ENCODE results near the gene RPL13.

The RPL13 gene

GRCh38 chr16:89545044-89545830 is 15.2 kb upstream of the RPL13 start:
- DNase-seq (ENCODE audit: extremely low read depth in 1 of 2, low read depth in 1 of 2) = no peak

DNA sequence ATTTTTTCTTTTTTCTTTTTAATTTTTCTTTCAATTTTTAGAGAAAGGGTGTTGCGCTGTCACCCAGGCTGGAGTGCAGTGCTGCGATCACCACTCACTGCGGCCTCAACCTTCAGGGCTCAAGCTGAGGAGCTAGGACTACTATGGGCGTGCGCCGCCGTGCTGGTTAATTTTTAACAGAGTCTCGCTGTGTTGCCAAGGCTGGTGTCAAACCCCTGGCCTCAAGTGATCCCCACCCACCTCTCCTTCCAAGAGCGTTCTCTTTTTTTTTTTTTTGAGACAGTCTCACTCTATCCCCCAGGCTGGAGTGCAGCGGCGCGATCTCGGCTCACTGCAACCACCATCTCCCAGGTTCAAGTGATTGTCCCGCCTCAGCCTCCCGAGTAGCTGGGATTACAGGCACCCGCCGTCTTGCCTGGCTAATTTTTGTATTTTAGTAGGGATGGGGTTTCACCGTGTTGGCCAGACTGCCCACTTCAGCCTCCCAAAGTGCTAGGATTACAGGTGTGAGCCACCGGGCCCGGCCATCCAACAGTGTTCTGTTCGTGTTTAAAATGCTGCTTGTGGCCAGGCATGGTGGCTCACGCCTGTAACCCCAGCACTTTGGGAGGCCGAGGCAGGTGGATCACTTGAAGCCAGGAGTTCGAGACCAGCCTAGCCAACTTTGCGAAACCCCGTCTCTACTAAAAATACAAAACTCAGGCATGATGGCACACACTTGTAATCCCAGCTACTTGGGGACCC is 14.5 kb upstream of the RPL13 start:
- DNase-seq (ENCODE audit: extremely low read depth in 1 of 2, low read depth in 1 of 2) = no peak

- no peak for DNase-seq (ENCODE audit: extremely low read depth in 1 of 2, low read depth in 1 of 2)
Measured at GRCh38 chr16:89546781-89547180, 13.7 kb upstream of the RPL13 start.

DNA sequence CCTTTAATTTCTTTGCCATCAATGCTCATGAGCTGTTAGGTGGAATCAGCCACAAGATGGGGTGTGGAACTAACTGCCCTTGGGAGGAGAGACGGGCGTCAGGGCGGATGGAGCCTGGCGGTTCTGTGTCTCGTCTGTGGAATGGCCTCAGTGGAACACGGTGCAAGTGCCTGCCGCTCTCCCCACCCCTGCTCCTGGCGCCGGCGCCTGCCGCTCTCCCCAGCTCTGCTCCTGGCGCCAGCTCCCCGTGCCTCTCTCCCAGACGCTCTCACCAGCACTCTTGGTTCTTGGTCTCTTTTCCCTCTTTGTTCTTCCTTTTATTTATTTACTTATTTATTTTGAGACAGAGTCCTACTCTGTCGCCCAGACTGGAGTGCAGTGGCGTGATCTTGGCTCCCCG is 13.2 kb upstream of the RPL13 start:
- no peak for DNase-seq (ENCODE audit: extremely low read depth in 1 of 2, low read depth in 1 of 2)

DNA sequence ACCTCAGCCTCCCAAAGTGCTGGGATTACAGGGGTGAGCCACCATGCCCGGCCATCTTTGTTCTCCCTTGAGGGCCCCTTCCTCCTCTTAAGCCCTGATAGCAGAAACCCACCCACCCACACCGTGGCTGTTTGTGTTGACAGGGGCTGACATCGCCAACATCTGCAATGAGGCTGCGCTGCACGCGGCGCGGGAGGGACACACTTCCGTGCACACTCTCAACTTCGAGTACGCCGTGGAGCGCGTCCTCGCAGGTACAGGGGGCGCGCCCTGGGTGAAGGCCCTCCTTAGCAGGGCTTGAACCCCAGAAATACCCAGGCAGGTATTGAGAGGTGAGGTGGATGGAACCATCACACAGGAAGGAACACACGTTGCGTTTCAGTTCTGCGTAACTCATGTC is 12.6 kb upstream of the RPL13 start:
- DNase-seq (ENCODE audit: extremely low read depth in 1 of 2, low read depth in 1 of 2) = no peak

GRCh38 chr16:89548344-89549006 is 12.0 kb upstream of the RPL13 start:
- DNase-seq (ENCODE audit: extremely low read depth in 1 of 2, low read depth in 1 of 2) = no peak

DNA sequence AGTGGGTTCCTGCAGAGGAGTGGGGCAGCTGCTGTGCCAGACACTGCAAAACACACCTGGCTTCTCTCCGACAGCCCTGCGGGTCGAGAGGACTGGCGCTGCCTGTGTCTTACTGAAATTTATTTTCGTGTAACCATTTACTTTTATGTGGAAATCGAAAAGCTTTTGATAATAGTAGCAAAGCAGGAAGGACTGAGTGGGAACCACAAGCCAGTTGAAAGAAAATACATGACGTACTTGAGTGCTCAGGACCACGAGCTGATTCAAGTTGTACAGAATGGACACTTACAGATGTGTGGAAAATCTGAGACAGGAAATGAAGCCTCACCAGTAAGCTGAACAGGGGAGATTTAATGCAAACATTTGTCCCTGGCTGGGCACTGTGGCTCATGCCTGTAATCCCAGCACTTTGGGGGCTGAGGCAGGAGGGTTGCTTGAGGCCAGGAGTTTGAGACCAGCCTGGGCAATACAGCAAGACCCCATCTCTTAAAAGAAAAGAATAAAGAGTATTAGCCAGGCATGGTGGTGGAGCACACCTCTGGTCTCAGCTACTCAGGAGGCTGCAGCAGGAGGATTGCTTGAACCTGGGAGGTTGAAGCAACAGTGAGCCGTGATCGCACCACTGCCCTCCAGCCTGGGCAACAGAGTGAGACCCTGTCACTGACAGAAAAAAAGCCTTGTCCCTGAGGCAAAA is 11.3 kb upstream of the RPL13 start:
- no peak for DNase-seq (ENCODE audit: extremely low read depth in 1 of 2, low read depth in 1 of 2)

DNA sequence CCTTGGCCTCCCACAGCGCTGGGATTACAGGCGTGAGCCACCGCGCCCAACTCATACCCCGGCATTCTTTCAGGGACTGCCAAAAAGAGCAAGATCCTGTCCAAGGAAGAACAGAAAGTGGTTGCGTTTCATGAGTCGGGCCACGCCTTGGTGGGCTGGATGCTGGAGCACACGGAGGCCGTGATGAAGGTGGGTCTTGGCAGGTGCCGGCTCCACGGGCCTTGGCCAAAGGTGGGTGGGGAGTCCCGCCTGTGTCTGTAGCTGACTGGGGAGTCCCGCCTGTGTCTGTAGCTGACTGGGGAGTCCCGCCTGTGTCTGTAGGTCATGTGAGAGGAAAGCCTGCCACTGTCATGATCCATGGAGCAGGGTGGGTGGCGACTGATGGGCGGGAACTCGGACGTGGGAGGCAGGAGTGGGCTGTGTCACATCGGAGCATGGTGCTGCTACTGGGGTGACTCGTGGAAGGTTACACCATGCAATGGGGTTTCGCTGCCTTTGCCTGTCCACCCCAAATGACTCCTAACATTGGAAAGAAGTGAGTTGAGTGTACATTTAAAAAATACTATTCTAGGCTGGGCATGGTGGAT is 10.0 kb upstream of the RPL13 start:
- DNase-seq (ENCODE audit: extremely low read depth in 1 of 2, low read depth in 1 of 2) = no peak

DNA sequence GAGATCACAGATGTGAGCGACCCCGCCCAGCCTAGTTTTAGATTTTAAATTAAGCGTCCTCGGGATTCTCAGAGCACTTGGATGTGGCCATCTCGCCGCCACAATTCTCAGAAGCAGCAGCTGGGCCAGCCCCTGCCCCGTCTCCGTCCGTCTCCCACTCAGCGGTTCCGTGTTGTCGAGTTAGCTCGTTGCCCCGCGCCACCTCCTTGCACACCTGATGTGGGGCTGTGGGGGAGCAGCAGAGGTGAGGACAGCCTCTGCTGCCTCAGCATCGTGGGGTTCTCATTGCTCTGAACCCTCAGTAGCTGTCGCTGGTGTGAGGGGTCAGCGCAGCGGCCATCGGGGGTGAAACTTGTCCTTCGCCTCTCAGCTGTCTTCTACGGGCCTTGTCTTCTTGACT is 8.2 kb upstream of the RPL13 start:
- DNase-seq (ENCODE audit: extremely low read depth in 1 of 2, low read depth in 1 of 2) = no peak

DNA sequence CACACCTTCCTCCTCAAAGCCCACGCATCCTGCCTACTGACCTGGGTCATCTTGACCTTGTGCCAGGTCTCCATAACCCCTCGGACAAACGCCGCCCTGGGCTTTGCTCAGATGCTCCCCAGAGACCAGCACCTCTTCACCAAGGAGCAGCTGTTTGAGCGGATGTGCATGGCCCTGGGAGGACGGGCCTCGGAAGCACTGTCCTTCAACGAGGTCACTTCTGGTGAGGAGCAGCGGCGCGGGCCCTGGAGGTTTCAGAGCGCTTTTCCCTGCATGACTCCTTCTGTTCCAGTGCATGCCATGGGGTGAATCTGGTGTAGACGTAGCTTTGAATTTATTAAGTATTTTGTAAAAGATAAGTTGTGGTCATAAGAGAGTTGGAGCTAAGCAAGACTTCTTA is 7.6 kb upstream of the RPL13 start:
- DNase-seq (ENCODE audit: extremely low read depth in 1 of 2, low read depth in 1 of 2) = no peak

DNA sequence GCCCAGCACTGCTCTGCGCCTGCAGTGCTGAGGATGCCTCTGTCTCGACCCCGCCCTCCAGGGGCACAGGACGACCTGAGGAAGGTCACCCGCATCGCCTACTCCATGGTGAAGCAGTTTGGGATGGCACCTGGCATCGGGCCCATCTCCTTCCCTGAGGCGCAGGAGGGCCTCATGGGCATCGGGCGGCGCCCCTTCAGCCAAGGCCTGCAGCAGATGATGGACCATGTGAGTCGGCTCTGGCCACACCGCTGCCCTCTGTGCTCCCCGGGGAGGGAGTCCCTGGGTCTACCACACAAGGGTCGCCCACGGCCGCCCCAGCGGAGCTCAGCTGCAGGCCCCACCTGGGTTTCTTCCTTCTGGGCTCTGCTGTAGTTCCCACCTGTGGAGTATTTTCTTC is 6.7 kb upstream of the RPL13 start:
- no peak for DNase-seq (ENCODE audit: extremely low read depth in 1 of 2, low read depth in 1 of 2)

DNA sequence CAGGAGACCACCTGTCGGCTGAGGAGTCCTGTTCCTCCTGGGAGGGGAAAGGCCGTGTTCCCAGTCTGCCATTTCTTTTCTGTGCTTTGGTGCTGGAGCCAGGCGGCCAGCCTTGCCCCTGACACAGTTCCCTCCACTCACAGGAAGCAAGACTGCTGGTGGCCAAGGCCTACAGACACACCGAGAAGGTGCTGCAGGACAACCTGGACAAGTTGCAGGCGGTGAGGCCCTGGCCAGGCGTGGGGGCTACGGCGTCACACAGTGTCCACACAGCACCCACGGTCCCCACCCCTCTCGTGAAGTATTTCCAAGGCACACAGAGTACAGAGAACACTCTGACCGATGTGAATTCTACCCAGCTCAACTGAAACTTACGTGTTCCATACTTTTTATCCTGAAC is 6.1 kb upstream of the RPL13 start:
- DNase-seq (ENCODE audit: extremely low read depth in 1 of 2, low read depth in 1 of 2) = no peak

DNA sequence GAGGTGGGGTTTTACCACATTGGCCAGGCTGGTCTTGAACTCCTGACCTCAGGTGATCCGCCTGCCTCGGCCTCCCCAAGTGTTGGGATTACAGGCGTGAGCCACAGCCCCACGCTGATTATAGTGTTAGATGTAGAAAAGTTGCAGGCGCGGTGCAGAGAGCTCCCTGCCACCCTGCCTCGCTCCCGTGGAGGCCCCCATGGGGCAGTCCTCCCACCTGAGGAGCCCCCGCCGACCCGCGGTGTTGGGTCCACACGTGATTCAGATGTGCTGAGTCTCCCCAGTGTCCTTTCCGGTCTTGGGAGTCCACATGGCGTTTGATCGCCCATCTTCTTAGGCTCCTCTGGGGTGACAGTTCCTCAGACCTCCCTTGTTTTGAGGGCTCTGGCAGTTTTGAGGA is 5.2 kb upstream of the RPL13 start:
- DNase-seq (ENCODE audit: extremely low read depth in 1 of 2, low read depth in 1 of 2) = no peak

DNA sequence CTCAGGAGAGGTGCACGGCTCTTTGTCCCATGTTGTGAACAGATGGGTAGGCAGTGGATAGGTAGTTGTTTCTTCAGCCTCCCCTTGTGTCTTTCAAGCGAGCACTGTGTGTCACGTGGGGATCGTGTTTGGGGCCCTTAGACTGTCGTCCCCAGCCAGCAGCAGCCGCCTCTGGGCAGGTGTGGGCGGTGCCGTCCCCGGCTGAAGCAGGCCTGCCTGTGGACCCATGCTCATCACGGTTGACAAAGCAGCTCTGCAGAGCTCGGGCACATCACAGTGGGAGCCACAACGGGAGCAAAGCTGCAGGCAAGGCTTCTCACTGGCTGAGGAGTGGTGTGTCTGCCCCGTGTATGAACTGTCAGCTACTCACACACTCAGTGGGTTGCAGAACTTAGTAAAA is 4.7 kb upstream of the RPL13 start:
- no peak for DNase-seq (ENCODE audit: extremely low read depth in 1 of 2, low read depth in 1 of 2)

- DNase-seq (ENCODE audit: extremely low read depth in 1 of 2, low read depth in 1 of 2) = peak; percentile 71 to 75
Measured at GRCh38 chr16:89556750-89557689, 3.5 kb upstream of the RPL13 start.

DNA sequence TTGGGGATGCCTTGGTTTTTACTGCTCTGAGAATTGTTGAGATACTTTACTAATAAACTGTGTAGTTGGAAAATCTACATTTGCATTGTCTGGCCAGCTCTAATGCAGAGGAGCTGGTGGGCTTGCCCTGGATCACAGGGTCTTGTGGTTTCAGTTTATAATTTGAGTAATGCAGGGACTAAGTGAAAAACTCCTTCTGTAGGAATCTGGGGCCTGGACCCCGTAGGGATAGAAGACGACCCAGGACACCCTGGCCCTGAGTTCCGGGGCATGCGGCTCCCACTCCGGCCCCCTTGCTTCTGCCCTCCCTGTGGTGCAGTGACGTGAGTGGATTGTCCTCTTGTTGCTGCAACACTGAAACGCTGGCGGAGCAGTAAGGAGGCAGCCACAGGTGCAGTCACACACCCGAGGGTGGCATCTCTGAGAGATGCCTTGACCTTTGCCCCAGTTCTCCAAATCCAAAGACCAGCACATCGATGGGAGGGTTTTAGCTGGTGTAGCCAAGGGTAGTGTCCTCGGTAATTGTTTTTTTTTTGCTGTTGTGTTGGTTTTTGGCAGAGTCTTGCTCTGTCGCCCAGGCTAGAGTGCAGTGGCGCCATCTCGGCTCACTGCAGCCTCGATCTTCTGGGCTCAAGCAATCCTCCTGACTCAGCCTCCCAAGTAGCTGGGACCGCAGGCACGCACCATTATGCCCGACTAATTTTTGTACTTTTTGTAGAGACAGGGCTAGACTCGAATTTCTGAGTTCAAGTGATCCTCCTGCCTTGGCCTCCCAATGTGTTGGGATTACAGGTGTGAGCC is 2.6 kb upstream of the RPL13 start:
- DNase-seq (ENCODE audit: extremely low read depth in 1 of 2, low read depth in 1 of 2) = no peak

GRCh38 chr16:89561142-89561883 is 831 bp downstream of the RPL13 start:
- DNase-seq (ENCODE audit: extremely low read depth in 1 of 2, low read depth in 1 of 2) = no peak

DNA sequence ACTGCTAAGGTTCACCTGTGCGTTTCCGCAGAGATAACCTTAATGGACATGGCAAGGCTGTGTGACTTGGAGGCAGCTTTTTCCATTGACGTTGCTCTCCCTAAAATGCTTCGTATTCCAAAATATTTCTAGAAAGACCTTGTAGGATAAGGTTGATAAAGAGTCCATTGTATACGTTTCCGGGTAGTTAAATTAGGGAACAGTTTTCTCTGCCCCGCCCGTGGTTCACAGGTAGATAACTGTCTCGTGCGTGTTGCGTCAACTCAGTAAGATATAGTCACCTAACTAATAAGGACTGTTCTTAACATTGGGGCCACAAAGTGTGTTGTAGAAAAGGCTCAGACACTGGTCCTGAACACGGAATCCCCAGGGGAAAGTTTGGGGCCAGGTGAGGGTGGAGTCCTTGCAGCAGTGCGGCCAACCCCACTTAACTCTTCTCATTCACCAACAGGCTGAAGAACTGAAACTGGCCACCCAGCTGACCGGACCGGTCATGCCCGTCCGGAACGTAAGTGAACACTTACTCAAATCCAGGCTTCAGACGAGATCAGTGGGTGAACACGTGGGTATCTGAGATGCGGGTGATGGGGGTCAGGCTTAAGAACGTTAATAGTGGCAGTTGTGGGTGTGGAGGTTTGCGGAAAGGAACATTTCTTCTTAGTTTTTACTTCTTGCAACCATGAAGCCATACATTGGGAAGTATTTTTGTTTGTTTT is 1.6 kb downstream of the RPL13 start:
- no peak for DNase-seq (ENCODE audit: extremely low read depth in 1 of 2, low read depth in 1 of 2)
